HepG2 (cell line): ENCODE results near the gene ADGRL2. TPM values are rescaled to one million over a fixed set of nuclear protein-coding genes. Genes with fewer than 3 reads are reported as not detected.

Experiments used
- ATAC-seq: fragments of 200-7000 bp; cut with Tn5 transposase; 3 replicates; pipeline ENCODE4 v1.9.1; 2020; ENCODE audit warnings: mild to moderate bottlenecking, moderate library complexity
- BruUV-seq: library from RNA; stranded (reverse); fragments of 400-500 nt; replicated peaks from 2 replicates; lab custom pipeline; 2021; lab: Mats Ljungman, UMichigan
- CTCF ChIA-PET: fragments of 300-600 bp; formaldehyde crosslinking; extraction: SDS; loops from one replicate; lab custom pipeline; 2021; ENCODE audit warnings: low total read pairs, inconsistent platforms, low intra/inter-chr PET ratio; lab: Yijun Ruan, JAX
- POLR2A ChIA-PET: fragments of 350-600 bp; sonication (Branson Sonifier 250); formaldehyde crosslinking; loops from one replicate; lab custom pipeline; 2020; ENCODE audit warnings: antibody characterized with exemption, inconsistent platforms; lab: Yijun Ruan, JAX
- DNase-seq: peaks from one replicate; pipeline ENCODE4 v3.0.0-alpha.2; 2015; ENCODE audit warnings: low spot score
- FAIRE-seq: peaks from 3 replicates; lab custom pipeline; 2011; peaks lifted over from hg19 to GRCh38; lab: Jason Lieb, UNC
- H2AFZ ChIP-seq: one replicate; pipeline ENCODE4 v1.6.1; 2011; ENCODE audit warnings: low read length, inconsistent platforms
- H3K27ac ChIP-seq: fragments of 300-600 bp; 3 replicates; pipeline ENCODE4 v1.8.0; 2011; ENCODE audit warnings: mixed run types, mild to moderate bottlenecking, mixed read lengths, low read length, inconsistent platforms; ENCODE audit not compliant: insufficient read depth; ENCODE audit errors: extremely low read length
- H3K27me3 ChIP-seq, 2 experiments: fragments of 200-600 bp in 1 of 2; 2 replicates in 1 of 2; 3 replicates in 1 of 2; pipeline versions ENCODE4 v1.6.0 to v1.8.0; 2011; ENCODE audit warnings: low read length in 2 of 2, mild to moderate bottlenecking in 2 of 2, moderate library complexity in 2 of 2, inconsistent platforms in 1 of 2; ENCODE audit not compliant: insufficient read depth in 2 of 2, control insufficient read depth in 1 of 2
- H3K36me3 ChIP-seq, 2 experiments: fragments of 200-600 bp in 1 of 2; replicated peaks in 1 of 2; 2 replicates in 1 of 2; 3 replicates in 1 of 2; pipeline versions ENCODE4 v1.5.1 to v1.8.0; 2011; ENCODE audit warnings: low read length in 2 of 2, inconsistent platforms in 1 of 2; ENCODE audit not compliant: insufficient read depth in 2 of 2, control insufficient read depth in 1 of 2
- H3K4me1 ChIP-seq: 2 replicates; pipeline ENCODE4 v1.5.1; 2012; ENCODE audit warnings: low read length, inconsistent platforms; ENCODE audit not compliant: insufficient read depth
- H3K4me2 ChIP-seq: 2 replicates; pipeline ENCODE4 v1.6.0; 2011; ENCODE audit warnings: low read depth, low read length, inconsistent platforms
- H3K4me3 ChIP-seq, 3 experiments: fragments of 200-600 bp in 1 of 3; sonication (generic), shearing (Covaris generic) in 1 of 3; replicated peaks in 1 of 3; 2 replicates each; pipeline ENCODE4 v1.5.1; 2011 to 2016; ENCODE audit warnings: low read length in 3 of 3, inconsistent platforms in 2 of 3, low read depth in 2 of 3, mild to moderate bottlenecking in 2 of 3, control low read depth in 1 of 3, mixed read lengths in 1 of 3; ENCODE audit not compliant: insufficient read depth in 1 of 3
- H3K79me2 ChIP-seq: one replicate; pipeline ENCODE4 v1.6.1; 2011; ENCODE audit warnings: low read length, inconsistent platforms; ENCODE audit not compliant: insufficient read depth
- H3K9ac ChIP-seq: 2 replicates; pipeline ENCODE4 v1.6.0; 2011; ENCODE audit warnings: mild to moderate bottlenecking, low read depth, low read length, inconsistent platforms; ENCODE audit not compliant: insufficient read depth
- H3K9me3 ChIP-seq: 2 replicates; pipeline ENCODE4 v1.5.1; 2012; ENCODE audit warnings: mild to moderate bottlenecking, low read length
- H4K20me1 ChIP-seq: 2 replicates; pipeline ENCODE4 v1.6.0; 2011; ENCODE audit warnings: inconsistent platforms, mild to moderate bottlenecking, low read length, moderate library complexity; ENCODE audit not compliant: insufficient read depth
- KAT7 ChIP-seq: IDR thresholded peaks from 2 replicates; pipeline ENCODE4 v1.6.1; 2018; ENCODE audit warnings: borderline replicate concordance, missing compliant biosample characterization
- MAFF ChIP-seq: IDR thresholded peaks from 2 replicates; pipeline ENCODE4 v1.6.1; 2011; ENCODE audit warnings: low read depth, low read length, improper control_type of control experiment
- MAFK ChIP-seq, 2 experiments: IDR thresholded peaks in 1 of 2; conservative IDR thresholded peaks in 1 of 2; 2 replicates each; pipeline ENCODE4 v1.6.1; 2011; ENCODE audit warnings: improper control_type of control experiment in 2 of 2, low read length in 2 of 2
- ZNF646 ChIP-seq: sonication (generic); formaldehyde crosslinking; IDR thresholded peaks from 2 replicates; pipeline ENCODE4 v1.9.0; 2021; ENCODE audit warnings: mild to moderate bottlenecking, missing genetic modification reagents
- WGBS: methylation state at CpG from one replicate; pipeline ENCODE4 v1.1.6; 2017; ENCODE audit warnings: low lambda C conversion rate; 5-methylcytosine and 5-hydroxymethylcytosine counted together
- in situ Hi-C: cut with HindIII; loops from 2 replicates; pipeline ENCODE4 v1.10.0; 2017; ENCODE audit warnings: low pct_unique_long_range_greater_than_20kb; ENCODE audit not compliant: extremely low pct_ligation_motif_present
- intact Hi-C: fragments of 100-400 bp; cut with micrococcal nuclease; formaldehyde crosslinking; loops from one replicate; pipeline ENCODE4 v1.10.0; 2022; ENCODE audit not compliant: unreplicated experiment
- polyA plus RNA-seq, 8 experiments: library from polyadenylated mRNA; depleted of rRNA in 3 of 8; stranded (reverse) in 7 of 8; unstranded in 1 of 8; fragments of >200 nt; fragmentation: Illumina TruSeq in 4 of 8; extraction: Trizol in 4 of 8; gene quantifications; 2 replicates each; pipeline versions ENCODE4 v1.2.1 to v1.2.3, GENCODE V29; 2011 to 2016; ENCODE audit warnings: low read depth in 4 of 8, missing spikeins in 1 of 8, mixed read lengths in 1 of 8; ENCODE audit not compliant: insufficient read depth in 1 of 8
- total RNA-seq, 5 experiments: library from RNA; depleted of rRNA; stranded (reverse); fragments of >200 nt; fragmentation: Illumina TruSeq; extraction: Trizol; gene quantifications; 2 replicates each; pipeline ENCODE4 v1.2.3, GENCODE V29; 2016; ENCODE audit warnings: low read depth in 1 of 5

ADGRL2 gene
- total and polyA plus RNA-seq, 2 of the 13 experiments (the other 11 are each of a cell fraction or from before 2014, with no cell fraction given): 15.3 to 31.6 TPM

GRCh38 chr1:81851217-81851616 lies 50.5 kb downstream of the ADGRL2 start:
- Histone ChIP-seq H3K36me3 (no peaks in the 10 kb centered on the region), H3K27me3 (no peaks in the 10 kb centered on the region; a peak in 1 of 5 replicates), H3K4me3 (no peak overlapping the region), H3K27ac (no peak overlapping the region), H2AFZ (no peak overlapping the region), H3K79me2 (peaks cover 3% of the 10 kb centered on the region), H3K9ac (no peak overlapping the region), H3K9me3 (no peaks in the 10 kb centered on the region), H3K4me1 (peaks cover 36% of the 10 kb centered on the region), H3K4me2 (no peak overlapping the region), H4K20me1 (peaks cover 4% of the 10 kb centered on the region; the same call in 1 of the 2 replicates)
- DNase-seq (no peak), ATAC-seq (no peak), FAIRE-seq (no peak)
- intact Hi-C loops: no loop called here
- 50% methylated on average over 2 of the region's 2 CpGs for WGBS
- POLR2A ChIA-PET: no interaction called here
- no TSS peak for BruUV-seq
- CTCF ChIA-PET: no interaction called here
- TF ChIP-seq MAFF: peak; percentile 64; the same call in 1 of the 2 replicates
- peak; percentile 50 to 77 for TF ChIP-seq MAFK (conservative IDR thresholded peaks at IDR 0.05 in 1 of 2, IDR thresholded peaks at IDR 0.05 in 1 of 2; ENCODE audit: low read length in 2 of 2)
- no peak for TF ChIP-seq ZNF646 (CRISPR knock-in tag)
- no peak for TF ChIP-seq KAT7 (CRISPR knock-in tag)
- in situ Hi-C loops: no loop called here
